Fibroblast of lung (primary cell): ENCODE data around the gene RNF32. TPM values are rescaled to one million over a fixed set of nuclear protein-coding genes. Genes with fewer than 3 reads are reported as not detected.

Source experiments
- DNase-seq, 2 donors: peaks; one replicate each; pipeline versions ENCODE4 v3.0.0 to v3.0.0-alpha.2; 2010; ENCODE audit warnings: low read depth in 2 of 2
- H2AFZ ChIP-seq: 2 replicates; pipeline ENCODE4 v1.5.1; 2012; ENCODE audit warnings: low read length, control low read depth, inconsistent platforms
- H3K27ac ChIP-seq: 2 replicates; pipeline ENCODE4 v1.5.1; 2011; ENCODE audit warnings: low read length, control low read depth; ENCODE audit not compliant: insufficient read depth
- H3K27me3 ChIP-seq: 2 replicates; pipeline ENCODE4 v1.5.1; 2011; ENCODE audit warnings: mild to moderate bottlenecking, low read length; ENCODE audit not compliant: control insufficient read depth, insufficient read depth
- H3K36me3 ChIP-seq: 2 replicates; pipeline ENCODE4 v1.5.1; 2011; ENCODE audit warnings: low read length; ENCODE audit not compliant: control insufficient read depth, insufficient read depth
- H3K4me1 ChIP-seq: 2 replicates; pipeline ENCODE4 v1.5.1; 2011; ENCODE audit warnings: low read length; ENCODE audit not compliant: control insufficient read depth, insufficient read depth; ENCODE audit errors: extremely low read depth
- H3K4me2 ChIP-seq: 2 replicates; pipeline ENCODE4 v1.5.1; 2011; ENCODE audit warnings: low read length, control low read depth; ENCODE audit not compliant: insufficient read depth; ENCODE audit errors: extremely low read depth
- H3K4me3 ChIP-seq, 4 experiments: fragments of 200-600 bp in 1 of 4; sonication (generic) in 1 of 4; replicated peaks in 1 of 4; 2 replicates each; pipeline ENCODE4 v1.5.1; 2011 to 2016; ENCODE audit warnings: low read length in 4 of 4, low read depth in 3 of 4, mild to moderate bottlenecking in 3 of 4, control low read depth in 2 of 4, inconsistent platforms in 1 of 4, mixed read lengths in 1 of 4; ENCODE audit not compliant: insufficient read depth in 1 of 4; ENCODE audit errors: control extremely low read depth in 1 of 4
- H3K79me2 ChIP-seq: 2 replicates; pipeline ENCODE4 v1.5.1; 2012; ENCODE audit warnings: mild to moderate bottlenecking, low read length, inconsistent platforms; ENCODE audit not compliant: control insufficient read depth, insufficient read depth
- H3K9ac ChIP-seq: 2 replicates; pipeline ENCODE4 v1.5.1; 2011; ENCODE audit warnings: mild to moderate bottlenecking, low read length, control low read depth; ENCODE audit not compliant: insufficient read depth
- H3K9me3 ChIP-seq: 2 replicates; pipeline ENCODE4 v1.5.1; 2012; ENCODE audit warnings: low read depth, low read length; ENCODE audit not compliant: control insufficient read depth, insufficient read depth
- H4K20me1 ChIP-seq: 2 replicates; pipeline ENCODE4 v1.5.1; 2011; ENCODE audit warnings: low read length; ENCODE audit not compliant: control insufficient read depth, insufficient read depth; ENCODE audit errors: extremely low read depth
- EZH2 ChIP-seq: IDR thresholded peaks from 2 replicates; pipeline ENCODE4 v1.5.1; 2012; ENCODE audit warnings: low read length, control low read depth, mild to moderate bottlenecking; ENCODE audit errors: missing control alignments
- polyA plus RNA-seq, 2 donors: library from polyadenylated mRNA; depleted of rRNA in 1 of 2; stranded (reverse) in 1 of 2; unstranded in 1 of 2; fragments of >200 nt; gene quantifications; 2 replicates each; pipeline ENCODE4 v1.2.1, GENCODE V29; 2011 to 2012; ENCODE audit warnings: missing spikeins in 1 of 2
- total RNA-seq: library from RNA; depleted of rRNA; stranded (reverse); fragments of >200 nt; gene quantifications from 2 replicates; pipeline ENCODE4 v1.2.1, GENCODE V29; 2014
- TF ChIP-seq, protein P1 (sequence below), 2 donors: IDR thresholded peaks in 1 of 2; conservative IDR thresholded peaks in 1 of 2; 1 replicate in 1 of 2; 2 replicates in 1 of 2; pipeline ENCODE4 v1.5.1; 2011 to 2012; ENCODE audit warnings: low read length in 2 of 2, control low read depth in 1 of 2, inconsistent platforms in 1 of 2, low read depth in 1 of 2, mild to moderate bottlenecking in 1 of 2

The RNF32 gene
- total and polyA plus RNA-seq, 2 donors (not counting 1 experiment from before 2014, with no cell fraction given): 0.91 to 2.8 TPM

GRCh38 chr7:156603629-156604028 lies 36.9 kb upstream of the RNF32 start:
- Histone ChIP-seq H2AFZ (no peak overlapping the region), H3K4me2 (no peak overlapping the region), H3K4me3 (no peak overlapping the region), H3K9me3 (no peaks in the 10 kb centered on the region), H3K27me3 (no peaks in the 10 kb centered on the region), H3K36me3 (no peaks in the 10 kb centered on the region), H3K4me1 (no peaks in the 10 kb centered on the region), H3K27ac (no peak overlapping the region), H4K20me1 (no peaks in the 10 kb centered on the region), H3K9ac (no peak overlapping the region), H3K79me2 (no peaks in the 10 kb centered on the region)
- TF ChIP-seq, protein P1, sequence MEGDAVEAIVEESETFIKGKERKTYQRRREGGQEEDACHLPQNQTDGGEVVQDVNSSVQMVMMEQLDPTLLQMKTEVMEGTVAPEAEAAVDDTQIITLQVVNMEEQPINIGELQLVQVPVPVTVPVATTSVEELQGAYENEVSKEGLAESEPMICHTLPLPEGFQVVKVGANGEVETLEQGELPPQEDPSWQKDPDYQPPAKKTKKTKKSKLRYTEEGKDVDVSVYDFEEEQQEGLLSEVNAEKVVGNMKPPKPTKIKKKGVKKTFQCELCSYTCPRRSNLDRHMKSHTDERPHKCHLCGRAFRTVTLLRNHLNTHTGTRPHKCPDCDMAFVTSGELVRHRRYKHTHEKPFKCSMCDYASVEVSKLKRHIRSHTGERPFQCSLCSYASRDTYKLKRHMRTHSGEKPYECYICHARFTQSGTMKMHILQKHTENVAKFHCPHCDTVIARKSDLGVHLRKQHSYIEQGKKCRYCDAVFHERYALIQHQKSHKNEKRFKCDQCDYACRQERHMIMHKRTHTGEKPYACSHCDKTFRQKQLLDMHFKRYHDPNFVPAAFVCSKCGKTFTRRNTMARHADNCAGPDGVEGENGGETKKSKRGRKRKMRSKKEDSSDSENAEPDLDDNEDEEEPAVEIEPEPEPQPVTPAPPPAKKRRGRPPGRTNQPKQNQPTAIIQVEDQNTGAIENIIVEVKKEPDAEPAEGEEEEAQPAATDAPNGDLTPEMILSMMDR (conservative IDR thresholded peaks at IDR 0.05 in 1 of 2, IDR thresholded peaks at IDR 0.05 in 1 of 2; ENCODE audit: low read depth in 1 of 2, low read length in 2 of 2): no peak
- no peak for TF ChIP-seq EZH2
- DNase-seq: no peak

DNA sequence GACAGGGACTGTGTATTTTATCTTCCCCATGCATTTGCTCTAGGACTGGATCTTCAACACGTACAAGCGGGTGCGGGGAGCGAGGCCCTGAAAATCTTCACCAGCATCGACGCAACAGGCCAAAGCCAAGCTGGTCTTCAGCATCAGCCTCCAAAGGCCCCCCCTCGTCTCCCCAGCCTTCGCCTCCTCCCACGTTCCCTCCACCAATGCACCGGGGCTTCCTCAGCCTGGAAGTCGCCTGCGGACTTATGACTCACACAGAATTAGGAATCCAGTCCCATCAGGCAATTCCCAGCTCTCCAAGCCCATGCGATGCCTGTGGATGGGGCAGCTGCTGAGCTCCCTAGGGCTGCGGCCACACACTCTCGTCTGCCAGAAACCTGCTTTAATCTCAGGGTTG lies 36.3 kb upstream of the RNF32 start:
- H4K20me1 ChIP-seq: no peaks in the 10 kb centered on the region
- H3K27ac ChIP-seq: no peak overlapping the region
- H2AFZ ChIP-seq: no peak overlapping the region

DNA sequence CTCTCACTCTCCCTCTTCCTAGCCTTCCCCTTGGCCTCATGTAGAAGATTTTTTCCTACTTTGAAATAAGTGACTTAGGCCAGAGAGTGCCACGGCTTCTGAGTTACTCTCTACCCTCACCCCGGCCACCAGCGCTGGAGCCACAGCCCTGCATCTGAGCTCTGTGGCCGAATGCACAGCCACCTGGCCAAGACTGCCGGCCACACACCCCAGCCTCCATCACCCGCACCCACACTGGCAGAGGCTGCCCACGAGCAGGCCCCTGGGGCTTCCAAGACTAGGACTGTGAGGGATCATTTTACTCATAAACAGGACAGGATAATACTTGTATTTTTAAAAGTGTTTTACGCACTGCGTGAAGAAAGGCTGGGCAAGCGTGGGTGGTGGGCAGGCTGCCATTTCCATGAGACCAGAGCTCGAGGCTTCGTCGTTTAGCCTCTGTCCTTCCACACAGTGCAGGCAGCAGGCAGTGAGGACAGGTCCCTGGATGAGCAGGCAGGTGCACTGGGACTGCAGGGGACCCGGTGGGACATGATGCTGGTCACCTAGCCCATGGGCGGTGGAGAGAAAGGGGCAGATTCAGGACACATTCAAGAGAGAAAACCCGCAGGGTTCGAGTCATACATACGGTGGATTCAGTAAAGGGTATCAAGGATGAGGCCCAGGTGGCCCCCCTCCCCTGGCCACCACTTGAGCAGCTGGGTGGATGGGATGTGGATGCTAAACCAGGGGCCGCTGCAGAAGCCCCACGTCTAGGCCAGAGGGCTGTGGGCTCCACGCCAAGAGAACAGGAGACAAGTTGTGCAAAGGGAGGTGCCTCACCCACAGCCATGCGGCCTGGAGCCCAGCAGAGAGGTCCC lies 35.5 kb upstream of the RNF32 start:
- H3K4me1 ChIP-seq: no peaks in the 10 kb centered on the region
- H3K36me3 ChIP-seq: no peaks in the 10 kb centered on the region
- H2AFZ ChIP-seq: no peak overlapping the region
- no peak overlapping the region for H3K9ac ChIP-seq
- DNase-seq: no peak
- H4K20me1 ChIP-seq: no peaks in the 10 kb centered on the region
- H3K27ac ChIP-seq: no peak overlapping the region
- no peak overlapping the region for H3K4me3 ChIP-seq
- no peaks in the 10 kb centered on the region for H3K9me3 ChIP-seq
- no peak overlapping the region for H3K4me2 ChIP-seq
- no peaks in the 10 kb centered on the region for H3K79me2 ChIP-seq
- TF ChIP-seq EZH2: no peak
- TF ChIP-seq, protein P1 (conservative IDR thresholded peaks at IDR 0.05 in 1 of 2, IDR thresholded peaks at IDR 0.05 in 1 of 2; ENCODE audit: low read depth in 1 of 2, low read length in 2 of 2): no peak
- H3K27me3 ChIP-seq: no peaks in the 10 kb centered on the region

More for the DNA sequence above, 36.3 kb upstream of the RNF32 start:
- H3K9me3 ChIP-seq: no peaks in the 10 kb centered on the region
- H3K36me3 ChIP-seq: no peaks in the 10 kb centered on the region
- no peak overlapping the region for H3K4me3 ChIP-seq
- no peaks in the 10 kb centered on the region for H3K27me3 ChIP-seq
- H3K4me1 ChIP-seq: no peaks in the 10 kb centered on the region
- peak in 1 of 2 donors; percentile 62 for DNase-seq
- H3K4me2 ChIP-seq: no peak overlapping the region
- TF ChIP-seq EZH2: no peak
- TF ChIP-seq, protein P1 (conservative IDR thresholded peaks at IDR 0.05 in 1 of 2, IDR thresholded peaks at IDR 0.05 in 1 of 2; ENCODE audit: low read depth in 1 of 2, low read length in 2 of 2): no peak
- no peak overlapping the region for H3K9ac ChIP-seq
- H3K79me2 ChIP-seq: no peaks in the 10 kb centered on the region
